Cardiac fibroblast (primary cell): Measurements from ENCODE around the gene KIAA1549.
A peak's percentile ranks its signal among the peaks of the same experiment; 100 is the strongest.

ENCODE experiments used
- DNase-seq, 2 donors: peaks; one replicate each; pipeline versions ENCODE4 v3.0.0 to v3.0.0-alpha.2; 2010; ENCODE audit warnings: low read depth in 2 of 2
- H3K4me3 ChIP-seq, 2 donors: replicated peaks in 1 of 2; 1 replicate in 1 of 2; 2 replicates in 1 of 2; pipeline ENCODE4 v1.5.1; 2011; ENCODE audit warnings: low read depth in 2 of 2, low read length in 2 of 2, mild to moderate bottlenecking in 2 of 2, moderate library complexity in 1 of 2
- TF ChIP-seq, protein P1 (sequence below): IDR thresholded peaks from one replicate; pipeline ENCODE4 v1.5.1; 2011; ENCODE audit warnings: low read depth, mild to moderate bottlenecking, low read length, inconsistent platforms

The KIAA1549 gene

DNA sequence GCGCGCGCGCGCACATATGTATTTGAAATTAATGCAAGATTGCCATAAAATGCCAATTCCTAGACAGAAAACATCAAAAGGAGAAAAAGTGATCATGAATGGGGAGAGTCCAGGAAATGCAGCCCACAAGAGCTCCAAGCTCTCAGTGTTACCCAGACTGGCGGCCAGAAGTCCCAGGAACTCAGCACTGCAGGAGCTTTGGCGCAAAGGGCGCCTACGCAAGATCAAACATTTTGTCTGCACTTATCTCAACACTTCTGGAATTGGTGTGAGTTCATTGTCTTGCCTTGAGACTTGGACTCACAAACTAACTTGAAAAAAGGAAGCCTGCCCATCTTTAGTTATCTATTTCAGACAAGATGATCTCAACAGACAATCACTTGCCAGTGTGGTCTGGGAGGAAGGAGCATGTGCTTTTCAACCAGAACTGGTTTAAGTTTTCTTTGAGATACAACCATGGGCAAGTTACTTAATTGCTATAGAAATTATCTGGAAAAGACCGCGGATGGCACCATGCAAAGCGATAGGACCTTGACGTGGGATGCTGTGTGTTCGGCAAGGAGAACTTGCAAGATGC, 77.2 kb downstream of the KIAA1549 start:
- no peak overlapping the region for H3K4me3 ChIP-seq
- no peak for DNase-seq
- TF ChIP-seq, protein P1, sequence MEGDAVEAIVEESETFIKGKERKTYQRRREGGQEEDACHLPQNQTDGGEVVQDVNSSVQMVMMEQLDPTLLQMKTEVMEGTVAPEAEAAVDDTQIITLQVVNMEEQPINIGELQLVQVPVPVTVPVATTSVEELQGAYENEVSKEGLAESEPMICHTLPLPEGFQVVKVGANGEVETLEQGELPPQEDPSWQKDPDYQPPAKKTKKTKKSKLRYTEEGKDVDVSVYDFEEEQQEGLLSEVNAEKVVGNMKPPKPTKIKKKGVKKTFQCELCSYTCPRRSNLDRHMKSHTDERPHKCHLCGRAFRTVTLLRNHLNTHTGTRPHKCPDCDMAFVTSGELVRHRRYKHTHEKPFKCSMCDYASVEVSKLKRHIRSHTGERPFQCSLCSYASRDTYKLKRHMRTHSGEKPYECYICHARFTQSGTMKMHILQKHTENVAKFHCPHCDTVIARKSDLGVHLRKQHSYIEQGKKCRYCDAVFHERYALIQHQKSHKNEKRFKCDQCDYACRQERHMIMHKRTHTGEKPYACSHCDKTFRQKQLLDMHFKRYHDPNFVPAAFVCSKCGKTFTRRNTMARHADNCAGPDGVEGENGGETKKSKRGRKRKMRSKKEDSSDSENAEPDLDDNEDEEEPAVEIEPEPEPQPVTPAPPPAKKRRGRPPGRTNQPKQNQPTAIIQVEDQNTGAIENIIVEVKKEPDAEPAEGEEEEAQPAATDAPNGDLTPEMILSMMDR = no peak

DNA sequence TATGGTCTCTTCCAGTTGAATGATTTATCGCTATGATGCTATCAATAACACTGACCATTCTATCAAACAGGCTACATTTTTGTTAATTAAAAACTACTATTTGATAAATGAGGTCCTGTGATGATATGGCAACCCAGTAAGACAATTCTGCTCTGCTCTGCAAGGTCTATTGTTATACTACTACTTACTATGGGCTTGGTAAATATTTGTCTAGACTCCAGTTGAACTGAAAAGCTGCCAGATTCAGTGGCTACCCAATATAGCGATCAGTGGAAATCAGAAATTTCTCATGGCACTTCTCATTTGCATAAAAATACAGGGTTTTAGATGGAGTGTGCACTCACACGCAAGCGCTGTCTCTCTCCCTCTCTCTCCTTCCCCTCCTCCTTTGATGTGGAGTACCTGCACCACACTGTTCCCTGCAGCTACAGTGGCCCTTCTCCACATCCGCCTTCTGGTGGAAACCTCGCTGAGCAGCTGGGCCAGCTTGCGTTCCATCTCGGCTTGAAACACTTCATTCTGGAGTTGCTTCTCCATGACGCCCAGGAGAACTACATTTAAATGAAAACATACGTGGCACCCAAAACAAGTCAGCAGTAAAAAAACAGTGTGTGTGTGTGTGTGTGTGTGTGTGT, 77.9 kb downstream of the KIAA1549 start:
- TF ChIP-seq, protein P1 = no peak
- H3K4me3 ChIP-seq = no peak overlapping the region
- DNase-seq = no peak

DNA sequence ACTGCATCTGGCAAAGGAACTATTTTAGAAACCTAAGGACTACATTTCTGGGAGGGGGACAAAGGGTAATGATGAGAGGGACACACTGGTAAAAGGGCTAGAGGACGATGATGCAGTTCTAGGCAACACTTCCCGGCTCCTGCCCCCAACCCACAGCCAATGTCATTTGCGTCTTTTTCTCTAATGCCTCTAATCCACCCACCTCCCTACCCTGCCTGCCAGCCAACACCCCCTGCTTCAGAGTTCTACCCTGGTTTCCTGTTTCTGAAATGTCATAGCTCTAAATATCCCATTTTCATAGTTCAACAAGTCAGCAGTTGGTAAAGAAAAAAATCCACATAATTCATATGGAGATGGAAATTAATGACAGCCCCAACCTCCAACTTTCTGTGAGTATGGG, 79.0 kb downstream of the KIAA1549 start:
- DNase-seq = no peak
- H3K4me3 ChIP-seq = no peak overlapping the region
- TF ChIP-seq, protein P1 = no peak

DNA sequence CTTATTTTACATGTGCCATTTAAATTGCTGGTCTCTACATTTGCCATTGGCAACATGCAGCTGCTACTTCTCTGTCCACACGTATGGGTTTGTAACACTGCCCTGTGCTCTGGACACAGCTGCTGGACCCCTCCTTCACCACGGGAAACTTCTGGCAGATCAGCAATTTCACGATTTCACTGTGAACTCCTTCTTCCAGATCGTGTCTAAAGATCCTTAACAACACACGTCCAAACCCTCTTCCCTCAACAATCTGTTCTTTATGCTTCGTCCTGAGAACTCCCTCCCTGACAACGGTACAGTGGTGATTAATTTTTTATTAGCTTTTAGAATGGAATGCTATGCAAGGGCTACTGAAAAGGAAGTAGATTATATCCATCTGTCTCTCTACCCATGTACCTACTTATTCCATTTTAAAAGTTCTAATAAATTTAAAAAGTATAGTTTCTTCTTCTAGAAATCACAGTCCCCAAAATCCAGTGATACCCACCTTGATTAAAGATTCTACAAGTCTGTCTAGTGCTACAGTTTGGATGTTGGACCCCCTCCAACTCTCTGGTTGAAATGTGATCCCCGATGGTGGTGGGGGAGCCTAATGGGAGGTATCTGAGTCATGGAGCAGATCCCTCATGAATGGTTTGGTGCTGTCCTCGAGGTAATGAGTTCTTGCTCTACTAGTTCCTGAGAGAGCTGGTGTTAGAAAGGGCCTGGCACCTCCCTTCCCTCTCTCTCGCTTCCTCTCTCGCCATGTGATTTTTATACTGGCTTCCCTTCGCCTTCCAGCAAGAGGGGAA, 81.0 kb downstream of the KIAA1549 start:
- no peak overlapping the region for H3K4me3 ChIP-seq
- peak in 1 of 2 donors; percentile 21 for DNase-seq
- TF ChIP-seq, protein P1 = no peak

DNA sequence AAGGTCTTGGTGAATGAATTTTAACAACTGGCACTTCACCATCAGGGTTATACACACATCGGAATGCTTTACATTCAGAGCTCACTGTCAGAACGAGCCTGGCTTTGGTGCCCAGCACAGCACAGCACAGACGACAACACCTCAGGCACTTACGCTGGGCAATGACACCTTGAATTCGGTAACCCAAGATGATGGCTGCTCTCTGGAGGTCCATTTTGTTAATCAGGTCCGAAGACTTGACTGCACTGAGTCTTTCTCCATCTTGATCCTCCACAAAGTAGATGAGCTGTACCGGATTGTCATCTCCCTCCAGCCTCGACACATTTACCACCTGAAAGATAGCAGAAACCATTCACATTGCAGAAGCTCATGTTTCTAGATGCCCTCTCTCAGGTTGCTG, 82.4 kb downstream of the KIAA1549 start:
- TF ChIP-seq, protein P1 = no peak
- H3K4me3 ChIP-seq = no peak overlapping the region
- no peak for DNase-seq

DNA sequence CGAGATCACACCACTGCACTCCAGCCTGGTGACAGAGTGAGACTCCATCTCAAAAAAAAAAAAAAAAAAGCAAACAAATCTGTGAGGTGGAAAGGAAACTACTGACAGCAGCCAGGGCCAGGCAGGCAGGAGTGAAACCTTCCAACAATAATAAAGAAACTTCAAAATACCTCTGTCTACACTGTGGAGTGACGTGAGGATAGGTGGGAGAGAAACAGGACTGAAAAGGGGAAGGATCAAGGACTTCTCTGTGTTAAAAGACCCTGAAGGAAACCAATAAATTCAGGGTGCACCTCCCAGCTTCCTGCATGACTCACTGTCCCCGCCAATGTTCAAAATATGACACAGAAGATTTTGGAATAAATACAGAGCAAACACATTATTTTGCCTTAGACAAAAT, 82.9 kb downstream of the KIAA1549 start:
- no peak overlapping the region for H3K4me3 ChIP-seq
- TF ChIP-seq, protein P1 = no peak
- no peak for DNase-seq
